IPS DF 4.7 (cell line): Measurements from ENCODE around the gene PRC1.

Experiments used
- DNase-seq: peaks from one replicate; pipeline ENCODE4 v3.0.0-alpha.2; 2013; ENCODE audit warnings: low spot score; ENCODE audit errors: extremely low read depth

The PRC1 gene

DNA sequence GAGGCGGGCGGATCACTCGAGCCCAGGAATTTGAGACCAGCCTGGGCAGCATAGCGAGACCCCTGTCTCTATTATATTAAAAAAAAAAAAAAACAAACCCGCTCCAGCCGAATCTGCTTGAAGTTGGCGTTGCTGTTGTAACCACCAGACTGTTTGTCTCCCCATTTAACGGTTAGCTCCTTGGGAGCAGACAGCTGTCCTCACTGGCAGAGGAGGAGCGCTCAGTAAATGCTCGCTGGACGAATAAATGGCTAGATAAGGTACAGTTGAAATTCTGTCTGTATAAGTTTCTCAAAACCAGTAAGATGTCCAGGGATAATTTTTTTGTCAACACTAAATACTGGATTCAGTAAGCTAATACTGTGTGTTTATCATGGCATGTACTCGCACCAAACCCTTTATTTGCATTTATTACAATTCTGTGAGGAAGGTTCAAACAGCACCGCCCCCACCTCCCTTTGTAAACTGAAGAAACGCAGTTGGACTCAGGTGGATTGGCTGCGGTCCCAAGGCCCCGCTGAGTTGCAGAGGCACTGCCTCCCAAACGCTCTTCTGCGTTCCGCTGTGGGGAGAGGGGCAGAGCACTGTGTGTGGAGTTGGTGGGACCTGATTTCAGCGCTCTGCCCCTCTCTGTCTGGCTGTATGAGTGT, 38.6 kb downstream of the PRC1 start:
- DNase-seq = no peak

DNA sequence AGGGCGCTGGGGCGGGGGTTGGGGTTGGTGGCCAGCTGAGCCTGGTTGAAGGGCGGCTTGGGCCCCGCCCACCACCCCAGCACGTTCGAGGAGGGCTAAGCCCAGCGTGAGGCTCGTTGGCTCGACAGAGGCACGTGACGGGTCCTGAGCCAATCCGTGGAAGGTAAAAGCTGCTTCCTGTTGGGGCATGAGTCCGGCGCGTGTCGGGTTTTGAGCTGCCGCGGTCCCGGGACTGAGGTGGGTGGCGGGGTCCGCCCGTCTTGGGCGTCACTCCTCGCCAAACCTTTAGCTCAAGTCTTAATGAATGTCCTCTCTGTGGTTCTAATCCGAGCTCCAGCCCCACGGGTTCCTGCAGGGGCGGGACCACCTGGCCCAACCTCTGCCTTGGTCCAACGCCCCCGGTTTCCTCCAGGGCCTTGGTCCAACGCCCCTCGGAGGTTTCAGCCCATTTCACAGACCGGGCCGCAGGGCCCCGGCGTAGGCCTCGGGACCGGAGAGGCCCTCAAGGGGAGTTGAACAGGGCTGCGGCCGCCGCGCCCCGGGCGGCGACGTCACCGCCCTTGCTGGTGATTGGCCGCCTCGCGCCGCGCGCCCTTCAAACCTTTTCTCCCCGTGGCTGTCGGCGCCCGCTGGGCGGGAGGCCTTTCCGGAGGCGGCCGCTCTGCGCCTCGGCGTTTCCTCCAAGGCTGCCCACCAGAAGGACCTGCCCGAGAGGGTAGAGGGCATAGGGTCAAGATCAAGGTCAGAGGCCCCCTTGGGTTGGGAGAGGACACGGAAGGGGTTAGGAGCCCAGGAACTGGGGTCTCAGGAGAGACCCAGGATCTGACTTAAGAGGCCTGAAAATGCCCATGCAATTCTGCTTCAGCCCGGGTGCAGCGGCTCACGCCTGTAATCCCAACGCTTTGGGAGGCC, 39.4 kb downstream of the PRC1 start, which contains the start of gene RCCD1:
RCCD1 (plus strand) TSS at position 173 of the 912 bp plus-strand sequence. CDS start 1,851 bp downstream, outside the sequence.
- DNase-seq = no peak

DNA sequence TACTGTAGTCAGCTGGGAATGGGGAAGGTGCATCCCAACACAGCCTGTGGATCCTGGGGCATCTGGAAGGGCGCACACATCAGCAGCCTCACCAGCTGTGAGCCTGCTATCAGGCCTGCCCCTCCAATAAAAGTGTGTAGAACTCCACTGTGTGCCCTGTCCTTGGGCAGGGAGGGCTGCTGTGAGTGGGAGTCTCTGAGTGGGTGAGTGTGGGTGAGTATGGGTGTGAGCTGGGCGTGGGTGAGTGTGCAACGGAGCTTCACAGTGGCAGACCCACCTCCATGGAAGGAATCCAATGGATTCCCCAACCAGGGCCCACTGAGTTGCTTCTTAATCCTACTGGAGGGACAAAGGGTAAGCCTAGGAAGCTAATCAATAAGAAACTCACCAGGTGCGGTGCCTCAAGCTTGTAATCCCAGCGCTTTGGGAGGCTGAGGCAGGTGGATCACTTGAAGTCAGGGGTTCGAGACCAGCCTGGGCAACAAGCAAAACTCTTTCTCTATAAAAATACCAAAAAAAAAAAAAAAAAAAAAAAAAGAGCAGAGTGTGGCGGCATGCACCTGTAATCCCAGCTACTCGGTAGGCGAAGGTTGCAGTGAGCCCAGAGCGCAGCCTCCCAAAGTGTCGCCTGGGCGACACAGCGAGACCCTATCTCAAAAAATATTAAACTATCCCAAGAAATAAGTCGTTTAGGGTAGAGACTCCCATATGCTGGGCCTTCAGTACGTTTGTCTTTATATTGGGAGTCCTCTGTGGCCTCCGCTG, 40.2 kb downstream of the PRC1 start:
- DNase-seq = no peak

DNA sequence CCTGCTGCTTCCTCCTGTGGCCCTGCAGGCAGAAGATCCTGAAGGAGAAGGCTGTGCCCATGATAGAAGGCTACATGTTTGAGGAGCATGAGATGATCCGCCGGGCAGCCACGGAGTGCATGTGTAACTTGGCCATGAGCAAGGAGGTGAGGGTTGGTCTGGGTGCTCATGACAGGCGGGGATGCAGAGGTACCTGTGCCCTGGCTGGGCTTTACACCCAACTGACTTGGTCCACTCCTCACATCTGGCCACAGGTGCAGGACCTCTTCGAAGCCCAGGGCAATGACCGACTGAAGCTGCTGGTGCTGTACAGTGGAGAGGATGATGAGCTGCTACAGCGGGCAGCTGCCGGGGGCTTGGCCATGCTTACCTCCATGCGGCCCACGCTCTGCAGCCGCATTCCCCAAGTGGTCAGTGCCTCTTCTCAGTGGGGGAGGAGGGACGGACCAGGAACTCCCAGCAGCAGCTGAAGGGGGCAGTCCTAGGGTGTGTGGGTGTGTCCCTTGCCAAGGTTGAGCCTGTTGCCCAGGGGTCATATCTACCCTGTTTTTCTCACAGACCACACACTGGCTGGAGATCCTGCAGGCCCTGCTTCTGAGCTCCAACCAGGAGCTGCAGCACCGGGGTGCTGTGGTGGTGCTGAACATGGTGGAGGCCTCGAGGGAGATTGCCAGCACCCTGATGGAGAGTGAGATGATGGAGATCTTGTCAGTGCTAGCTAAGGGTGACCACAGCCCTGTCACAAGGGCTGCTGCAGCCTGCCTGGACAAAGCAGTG, 41.2 kb downstream of the PRC1 start:
- DNase-seq = no peak

DNA sequence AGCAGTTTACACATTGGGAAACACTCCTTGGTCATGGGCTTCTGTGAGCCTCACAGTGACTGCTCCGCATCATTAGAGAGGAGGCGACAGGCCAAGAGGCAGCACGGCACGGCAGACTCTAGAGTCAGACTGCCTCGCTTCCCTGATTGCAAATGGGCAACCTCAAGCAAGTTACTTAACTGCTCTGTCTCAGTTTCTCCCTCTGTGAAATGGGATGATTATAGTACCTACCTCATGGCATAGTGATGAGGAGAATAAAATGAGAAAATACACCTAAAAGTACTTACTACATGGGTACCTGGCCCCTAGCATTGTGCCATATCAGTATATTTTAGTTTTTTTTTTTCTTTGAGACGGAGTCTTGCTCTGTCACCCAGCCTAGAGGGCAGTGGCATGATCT, 43.7 kb downstream of the PRC1 start:
- no peak for DNase-seq

DNA sequence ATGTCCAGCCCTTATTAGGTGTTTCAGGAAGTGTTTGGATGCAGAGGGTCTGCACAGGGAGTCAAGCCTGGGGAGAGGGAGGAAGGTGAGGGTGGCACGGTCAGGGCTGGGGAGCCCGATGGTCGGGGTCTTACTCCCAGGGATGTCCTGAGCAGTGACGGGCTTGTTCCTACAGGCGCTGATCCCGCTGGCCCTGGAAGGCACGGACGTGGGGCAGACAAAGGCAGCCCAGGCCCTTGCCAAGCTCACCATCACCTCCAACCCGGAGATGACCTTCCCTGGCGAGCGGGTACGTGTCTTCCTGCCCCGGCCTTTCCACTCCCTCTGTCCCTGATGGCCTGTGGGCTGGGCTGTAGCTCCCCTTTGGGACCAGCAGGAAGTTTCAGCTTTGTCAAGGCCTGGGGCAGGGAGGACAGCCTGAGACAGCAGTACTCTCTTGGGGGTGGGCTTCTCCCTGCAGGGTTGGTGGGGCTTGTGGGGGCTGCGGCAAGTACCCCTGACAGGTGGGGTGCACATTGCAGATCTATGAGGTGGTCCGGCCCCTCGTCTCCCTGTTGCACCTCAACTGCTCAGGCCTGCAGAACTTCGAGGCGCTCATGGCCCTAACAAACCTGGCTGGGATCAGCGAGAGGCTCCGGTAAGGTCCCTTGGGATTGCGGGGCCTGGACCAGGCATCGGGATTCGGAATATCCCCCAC, 44.2 kb downstream of the PRC1 start:
- no peak for DNase-seq

DNA sequence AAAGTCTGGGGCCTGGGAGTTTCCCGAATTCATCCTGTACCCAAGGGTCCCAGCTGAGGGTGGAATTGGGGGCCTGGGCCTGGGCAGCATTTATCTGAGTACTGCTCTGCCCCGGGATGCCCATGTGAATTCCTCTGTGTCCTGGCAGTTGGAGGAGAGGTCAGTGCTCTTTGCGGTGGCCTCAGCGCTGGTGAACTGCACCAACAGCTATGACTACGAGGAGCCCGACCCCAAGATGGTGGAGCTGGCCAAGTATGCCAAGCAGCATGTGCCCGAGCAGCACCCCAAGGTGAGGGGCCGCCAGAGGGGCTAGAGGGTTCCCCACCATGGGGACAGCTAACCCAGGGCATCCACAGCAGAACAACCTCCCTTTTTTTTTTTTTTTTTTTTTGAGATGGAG, 45.8 kb downstream of the PRC1 start:
- DNase-seq = no peak

DNA sequence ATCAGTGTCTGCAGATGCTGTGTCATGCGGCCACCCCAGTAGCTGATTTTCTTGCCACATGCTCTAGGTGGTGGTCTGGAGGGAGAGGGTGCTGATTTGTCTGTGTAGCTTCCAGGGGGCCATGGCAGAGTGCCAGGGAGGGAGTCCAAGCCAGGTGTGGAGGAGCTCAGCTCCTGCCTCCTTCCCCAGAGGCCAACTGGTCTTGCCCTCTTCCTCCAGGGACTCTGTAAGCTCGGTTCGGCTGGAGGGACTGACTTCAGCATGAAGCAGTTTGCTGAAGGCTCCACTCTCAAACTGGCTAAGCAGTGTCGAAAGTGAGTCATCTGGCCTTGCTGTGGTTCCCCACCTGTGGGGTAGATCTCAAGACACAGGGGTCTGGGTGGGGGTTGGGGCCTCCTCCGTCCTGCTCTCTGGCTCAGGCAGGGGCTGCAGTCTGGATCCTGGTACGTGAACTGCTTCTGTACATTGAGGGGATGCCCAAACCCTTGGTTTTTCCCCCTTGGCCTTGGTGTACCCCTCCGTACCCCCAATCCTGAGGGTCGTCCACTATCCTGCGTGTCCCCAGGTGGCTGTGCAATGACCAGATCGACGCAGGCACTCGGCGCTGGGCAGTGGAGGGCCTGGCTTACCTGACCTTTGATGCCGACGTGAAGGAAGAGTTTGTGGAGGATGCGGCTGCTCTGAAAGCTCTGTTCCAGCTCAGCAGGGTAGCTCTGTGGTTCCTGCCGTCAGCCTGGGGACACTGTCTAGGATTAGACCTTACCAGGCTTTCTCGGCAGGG, 46.6 kb downstream of the PRC1 start:
- no peak for DNase-seq

DNA sequence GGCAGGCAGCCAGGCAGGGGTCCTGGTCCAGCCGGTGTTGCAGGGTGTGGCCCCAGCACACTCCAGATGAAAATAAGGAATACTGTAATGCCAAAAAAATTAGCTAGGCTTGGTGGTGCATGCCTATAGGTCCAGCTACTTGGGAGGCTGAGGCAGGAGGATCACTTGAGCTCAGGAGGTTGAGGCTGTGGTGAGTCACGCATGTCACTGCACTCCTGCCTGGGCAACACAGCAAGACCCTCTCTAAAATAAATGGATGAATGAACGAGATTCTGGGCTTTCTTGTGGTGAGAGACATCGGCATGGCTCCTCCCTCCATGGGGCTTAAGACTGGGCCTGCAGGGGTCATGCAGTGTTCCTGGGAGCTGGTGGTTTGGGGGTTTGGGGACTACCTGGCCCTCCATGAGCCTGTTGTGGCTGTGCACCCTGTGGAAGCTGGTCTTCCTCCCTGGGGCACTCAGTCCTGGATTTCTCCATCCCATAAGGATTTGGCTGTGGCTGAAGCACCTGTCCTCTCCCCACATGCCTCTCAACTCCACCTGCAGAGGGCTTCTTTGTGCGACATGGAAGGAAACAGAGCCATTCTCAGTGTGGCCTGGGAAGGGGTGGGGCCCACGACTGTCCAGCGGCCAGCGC, 47.3 kb downstream of the PRC1 start:
- no peak for DNase-seq

DNA sequence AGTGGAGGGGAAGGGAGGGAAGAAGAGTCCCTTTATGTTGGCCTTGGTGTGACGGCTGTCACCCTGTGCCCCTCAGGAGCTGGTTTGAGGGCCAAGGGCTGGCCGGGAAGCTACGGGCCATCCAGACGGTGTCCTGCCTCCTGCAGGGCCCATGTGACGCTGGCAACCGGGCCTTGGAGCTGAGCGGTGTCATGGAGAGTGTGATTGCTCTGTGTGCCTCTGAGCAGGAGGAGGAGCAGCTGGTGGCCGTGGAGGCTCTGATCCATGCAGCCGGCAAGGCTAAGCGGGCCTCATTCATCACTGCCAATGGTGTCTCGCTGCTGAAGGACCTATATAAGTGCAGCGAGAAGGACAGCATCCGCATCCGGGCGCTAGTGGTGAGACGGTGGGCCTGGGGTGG, 47.8 kb downstream of the PRC1 start:
- no peak for DNase-seq

DNA sequence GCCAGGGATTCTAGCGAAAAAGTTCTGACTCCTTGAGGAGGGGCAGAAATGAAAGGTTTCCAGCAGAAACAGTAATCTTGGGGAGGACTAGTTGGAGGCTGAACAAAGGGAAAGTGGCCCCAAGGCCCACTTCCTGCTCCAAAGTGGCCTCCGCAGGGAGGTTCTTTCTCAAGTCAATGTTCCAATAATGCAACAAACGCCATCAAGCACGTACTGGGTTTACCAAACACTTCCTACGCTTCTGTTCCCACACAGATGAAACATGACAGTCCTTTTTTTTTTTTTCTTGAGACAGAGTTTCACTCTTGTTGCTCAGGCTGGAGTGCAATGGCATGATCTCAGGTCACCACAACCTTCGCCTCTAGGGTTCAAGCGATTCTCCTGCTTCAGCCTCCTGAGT, 49.2 kb downstream of the PRC1 start:
- no peak for DNase-seq

DNA sequence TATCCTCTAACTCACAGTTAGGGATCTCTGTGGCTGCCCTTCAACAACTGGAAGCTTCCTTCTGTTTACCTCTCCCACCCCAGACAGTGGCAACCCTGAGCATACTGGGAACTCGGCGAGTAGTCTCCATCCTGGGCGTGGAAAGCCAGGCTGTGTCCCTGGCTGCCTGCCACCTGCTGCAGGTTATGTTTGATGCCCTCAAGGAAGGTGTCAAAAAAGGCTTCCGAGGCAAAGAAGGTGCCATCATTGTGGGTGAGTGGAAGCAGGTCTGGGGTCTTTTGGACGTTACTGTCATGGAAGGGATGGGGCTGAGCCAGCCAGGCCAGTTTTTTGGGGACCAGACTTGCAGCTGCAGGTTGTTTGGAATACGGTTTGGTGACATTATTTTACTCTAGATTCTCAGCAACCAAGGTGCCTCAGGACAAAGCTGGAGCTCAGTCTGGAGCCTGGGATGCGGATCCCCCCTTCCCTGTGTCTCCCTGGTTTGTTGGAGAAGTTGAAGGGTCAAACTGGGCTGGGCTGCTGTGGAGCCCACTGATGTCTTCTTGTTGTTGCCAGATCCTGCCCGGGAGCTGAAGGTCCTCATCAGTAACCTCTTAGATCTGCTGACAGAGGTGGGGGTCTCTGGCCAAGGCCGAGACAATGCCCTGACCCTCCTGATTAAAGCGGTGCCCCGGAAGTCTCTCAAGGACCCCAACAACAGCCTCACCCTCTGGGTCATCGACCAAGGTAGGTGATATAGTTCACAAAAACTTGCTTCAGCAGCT, 51.8 kb downstream of the PRC1 start:
- DNase-seq = no peak

DNA sequence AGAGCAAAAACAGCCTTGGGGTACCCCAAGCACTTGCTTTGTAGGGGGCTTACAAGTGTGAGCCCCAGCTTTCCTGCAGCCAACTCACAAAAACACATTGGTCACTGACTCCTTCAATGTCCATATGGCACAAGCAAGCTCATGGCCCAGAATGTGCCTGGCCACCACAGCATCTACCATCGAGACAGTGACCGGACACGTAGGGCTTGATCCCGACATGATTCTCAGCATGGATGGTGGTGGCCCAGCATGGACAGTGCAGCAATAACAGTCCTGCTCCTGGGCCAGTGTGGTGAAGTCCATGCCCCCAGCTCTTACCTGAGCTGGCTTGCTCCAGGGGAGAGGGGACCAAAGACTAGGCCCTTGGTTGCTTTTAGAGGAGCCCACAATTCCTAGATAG, 53.3 kb downstream of the PRC1 start:
- DNase-seq = no peak

DNA sequence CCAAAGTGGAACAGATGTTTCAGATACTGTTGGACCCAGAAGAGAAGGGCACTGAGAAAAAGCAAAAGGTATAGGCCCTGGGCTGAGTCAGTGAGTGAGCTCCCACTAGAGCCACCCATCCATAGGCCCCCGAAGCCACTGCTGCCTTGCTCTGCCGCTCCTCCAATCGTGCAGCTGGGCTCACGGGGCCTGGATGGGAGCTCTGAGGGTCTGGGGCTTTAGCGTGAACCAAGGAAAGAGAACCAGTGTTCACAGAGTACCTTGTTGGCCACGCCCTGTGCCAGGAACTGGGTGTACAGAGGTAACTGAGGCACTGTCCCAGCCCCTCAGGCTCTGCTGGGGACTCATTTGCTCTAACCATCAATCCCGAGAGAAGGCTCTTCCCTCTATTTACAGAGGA, 54.6 kb downstream of the PRC1 start:
- DNase-seq = no peak

DNA sequence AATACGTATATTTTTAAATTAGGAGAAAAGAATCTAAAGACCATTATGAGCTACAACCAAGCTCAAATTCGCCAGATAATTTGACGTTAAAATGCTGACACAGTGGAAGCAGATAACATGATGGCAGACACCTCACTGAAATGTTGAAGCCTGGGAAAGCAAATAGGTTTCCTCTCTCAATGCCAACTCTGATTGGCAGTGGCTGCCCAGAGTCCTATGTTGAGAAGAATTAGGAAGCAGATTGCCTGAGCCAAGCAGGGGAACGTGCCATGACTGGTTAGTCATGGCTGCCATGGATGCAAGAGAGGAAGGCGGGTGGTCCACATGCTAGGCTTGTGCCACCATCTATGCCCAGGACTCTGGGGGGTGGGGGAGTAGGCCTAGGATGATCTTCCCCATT, 56.1 kb downstream of the PRC1 start:
- no peak for DNase-seq

DNA sequence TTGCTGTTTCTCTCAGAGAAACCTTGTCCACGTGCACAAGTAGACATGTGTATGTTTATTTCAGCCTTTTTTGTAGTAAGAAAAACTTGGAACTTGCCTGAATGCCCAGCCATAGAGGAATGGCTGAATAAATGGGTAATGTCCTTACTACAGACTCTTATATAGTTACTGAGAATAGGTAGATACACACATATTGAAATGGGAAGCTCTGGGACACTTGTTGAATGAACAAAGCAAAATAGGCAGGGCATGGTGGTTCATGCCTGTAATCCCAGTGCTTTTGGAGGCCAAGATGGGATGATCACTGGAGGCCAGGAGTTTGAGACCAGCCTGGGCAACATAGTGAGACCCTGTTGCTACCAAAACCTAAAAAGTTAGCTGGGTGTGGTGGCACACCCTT, 57.5 kb downstream of the PRC1 start:
- no peak for DNase-seq

DNA sequence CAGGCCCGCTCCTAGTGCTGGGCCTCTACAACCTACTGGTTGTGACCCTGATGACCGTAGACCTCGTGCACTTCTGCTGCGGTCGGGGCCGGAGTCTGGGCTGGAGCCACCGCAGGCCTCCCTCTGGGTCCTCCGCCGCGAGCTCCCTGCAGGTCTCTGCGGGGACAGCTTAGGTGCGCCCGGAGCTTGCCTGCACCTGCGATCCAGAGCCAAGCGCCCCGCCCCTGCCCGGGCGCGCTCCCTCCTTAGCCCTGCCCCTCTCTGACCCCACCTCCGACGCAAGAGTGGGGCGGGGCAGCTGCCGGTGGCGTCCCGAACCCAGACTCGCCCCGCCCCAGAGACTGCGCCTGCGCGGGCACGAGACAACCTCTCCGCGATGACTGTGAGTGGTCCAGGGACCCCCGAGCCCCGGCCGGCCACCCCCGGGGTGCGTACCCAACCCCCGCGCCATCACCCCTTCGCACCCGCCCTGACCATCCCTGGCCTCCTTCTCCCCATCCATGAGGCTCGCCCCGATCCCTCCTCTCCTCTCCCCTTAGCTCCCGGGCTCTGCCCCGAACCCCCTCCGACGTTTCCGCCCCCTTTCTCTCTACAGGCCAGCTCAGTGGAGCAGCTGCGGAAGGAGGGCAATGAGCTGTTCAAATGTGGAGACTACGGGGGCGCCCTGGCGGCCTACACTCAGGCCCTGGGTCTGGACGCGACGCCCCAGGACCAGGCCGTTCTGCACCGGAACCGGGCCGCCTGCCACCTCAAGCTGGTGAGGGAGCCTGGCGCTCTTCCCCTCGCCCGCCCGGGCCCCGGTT, 59.2 kb downstream of the PRC1 start, which contains the start of gene UNC45A:
UNC45A (plus strand) TSS at position 337 of the 803 bp plus-strand sequence; CDS start at position 377, 40 bp downstream.
- DNase-seq = no peak
